Retinal pigment epithelial cell (primary cell): ENCODE results near the gene SDC3.
"Not testable (repeated sequence)": the region's sequence is repeated elsewhere in the genome, so short reads cannot be mapped to it uniquely, and the experiment has no call there.

ENCODE experiments used
- DNase-seq: peaks from one replicate; pipeline ENCODE4 v3.0.0-alpha.2; 2010; ENCODE audit warnings: low read depth
- H3K4me3 ChIP-seq: 2 replicates; pipeline ENCODE4 v1.5.1; 2011; ENCODE audit warnings: mild to moderate bottlenecking, low read length, control low read depth, moderate library complexity
- TF ChIP-seq, protein P1 (sequence below): conservative IDR thresholded peaks from 2 replicates; pipeline ENCODE4 v1.5.1; 2011; ENCODE audit warnings: low read depth, low read length, control low read depth, inconsistent platforms

Gene SDC3

GRCh38 chr1:30872033-30872947 is 36.3 kb downstream of the SDC3 start:
- TF ChIP-seq, protein P1, sequence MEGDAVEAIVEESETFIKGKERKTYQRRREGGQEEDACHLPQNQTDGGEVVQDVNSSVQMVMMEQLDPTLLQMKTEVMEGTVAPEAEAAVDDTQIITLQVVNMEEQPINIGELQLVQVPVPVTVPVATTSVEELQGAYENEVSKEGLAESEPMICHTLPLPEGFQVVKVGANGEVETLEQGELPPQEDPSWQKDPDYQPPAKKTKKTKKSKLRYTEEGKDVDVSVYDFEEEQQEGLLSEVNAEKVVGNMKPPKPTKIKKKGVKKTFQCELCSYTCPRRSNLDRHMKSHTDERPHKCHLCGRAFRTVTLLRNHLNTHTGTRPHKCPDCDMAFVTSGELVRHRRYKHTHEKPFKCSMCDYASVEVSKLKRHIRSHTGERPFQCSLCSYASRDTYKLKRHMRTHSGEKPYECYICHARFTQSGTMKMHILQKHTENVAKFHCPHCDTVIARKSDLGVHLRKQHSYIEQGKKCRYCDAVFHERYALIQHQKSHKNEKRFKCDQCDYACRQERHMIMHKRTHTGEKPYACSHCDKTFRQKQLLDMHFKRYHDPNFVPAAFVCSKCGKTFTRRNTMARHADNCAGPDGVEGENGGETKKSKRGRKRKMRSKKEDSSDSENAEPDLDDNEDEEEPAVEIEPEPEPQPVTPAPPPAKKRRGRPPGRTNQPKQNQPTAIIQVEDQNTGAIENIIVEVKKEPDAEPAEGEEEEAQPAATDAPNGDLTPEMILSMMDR: no peak
- H3K4me3 ChIP-seq: no peak overlapping the region
- DNase-seq: no peak

DNA sequence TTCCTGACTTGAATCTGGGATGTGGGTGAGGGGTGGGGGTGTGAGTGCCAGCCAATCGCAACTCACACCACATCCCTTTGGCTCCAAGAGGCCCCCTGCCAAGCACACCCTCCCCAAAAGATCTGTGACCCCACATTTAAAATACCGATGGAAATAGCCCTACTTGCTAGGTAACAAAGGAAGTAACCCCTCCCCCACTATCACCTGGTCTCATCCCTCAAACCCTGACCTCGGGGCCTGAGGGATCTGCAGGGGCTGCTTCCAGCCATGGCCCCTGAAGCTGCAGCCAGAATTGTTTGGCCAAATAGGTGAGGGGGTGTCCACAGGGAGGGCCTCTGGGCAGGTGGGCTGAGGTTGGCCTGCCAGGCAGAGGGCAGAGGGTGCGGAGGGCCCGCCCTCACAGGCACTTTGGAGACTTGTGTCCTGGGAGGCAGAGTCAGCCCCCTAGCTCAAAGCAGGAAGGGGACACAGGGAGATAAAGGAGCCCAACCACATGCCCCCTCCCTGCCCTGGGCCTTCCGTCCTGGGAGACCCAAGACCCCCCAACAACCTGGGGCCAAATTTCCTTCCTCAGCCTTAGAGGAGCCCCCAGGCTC is 37.2 kb downstream of the SDC3 start:
- no peak for DNase-seq
- no peak overlapping the region for H3K4me3 ChIP-seq
- TF ChIP-seq, protein P1: no peak

DNA sequence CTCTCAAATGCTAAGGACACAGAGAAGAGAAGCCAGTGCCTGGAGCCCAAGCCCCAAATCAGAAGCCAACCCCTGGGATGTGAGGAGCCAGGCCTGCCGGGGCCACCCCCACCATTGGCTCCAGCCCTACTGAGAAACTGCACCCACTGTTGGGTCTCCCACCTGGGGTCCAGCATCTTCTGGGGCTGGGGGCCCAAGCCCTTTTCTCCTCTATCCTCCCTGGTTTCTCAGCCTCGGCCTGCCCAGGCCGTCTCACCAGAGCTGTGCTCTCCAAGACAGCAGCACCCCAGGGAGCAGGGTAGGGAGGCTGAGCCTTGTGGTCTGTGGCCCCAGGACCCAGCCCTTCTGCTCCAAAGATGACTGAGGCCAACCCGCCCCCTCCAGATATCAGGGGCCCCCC is 37.9 kb downstream of the SDC3 start:
- TF ChIP-seq, protein P1: no peak
- DNase-seq: no peak
- H3K4me3 ChIP-seq: no peak overlapping the region

DNA sequence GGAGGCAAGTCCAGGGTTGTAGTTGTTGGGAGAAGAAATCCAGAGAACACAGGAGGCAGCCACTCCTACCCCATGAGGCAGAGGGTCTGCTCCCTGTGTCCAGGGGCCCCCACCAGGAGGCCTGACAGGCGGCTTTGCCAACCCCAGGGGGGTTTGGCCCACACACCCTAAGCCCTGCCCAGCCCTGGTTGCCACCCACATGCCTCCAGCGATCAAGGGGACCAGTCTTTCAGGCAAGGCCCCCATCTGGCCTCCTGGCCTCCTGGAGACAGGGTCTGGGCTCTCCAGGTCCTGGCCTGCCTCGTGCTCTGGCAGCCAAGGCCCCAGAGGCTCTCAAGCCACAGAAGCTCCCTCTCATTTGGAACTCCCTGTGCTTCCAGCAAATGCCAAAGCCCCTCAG is 38.5 kb downstream of the SDC3 start:
- H3K4me3 ChIP-seq: no peak overlapping the region
- DNase-seq: no peak
- TF ChIP-seq, protein P1: no peak

DNA sequence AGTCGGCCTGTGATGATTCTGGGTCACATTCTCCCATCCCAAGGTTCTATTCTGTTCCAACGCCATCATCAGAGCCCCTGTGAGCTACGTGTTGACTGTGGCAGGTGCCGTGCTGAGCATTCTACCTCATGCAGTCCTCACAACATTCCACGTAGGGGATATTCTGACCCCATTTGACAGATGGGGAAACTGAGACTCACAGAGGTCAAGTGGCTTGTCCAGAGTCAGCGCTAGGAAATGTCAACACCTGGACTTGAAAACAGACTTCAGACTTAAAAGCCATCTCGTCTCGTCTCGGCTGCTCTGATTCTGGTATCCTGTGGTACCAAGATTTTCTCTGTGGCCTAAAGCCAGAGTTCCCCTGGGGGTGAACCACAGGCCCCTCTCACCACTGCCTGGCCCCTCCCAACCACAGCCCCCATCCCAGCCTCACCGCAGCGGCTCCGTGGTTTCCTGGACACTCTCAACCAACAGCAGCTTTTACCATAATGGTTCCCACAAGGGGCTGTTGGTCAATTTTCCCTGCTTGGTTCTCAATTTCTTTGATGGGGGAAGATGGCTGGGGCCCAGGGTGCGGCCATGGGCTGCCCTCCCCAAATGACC is 39.6 kb downstream of the SDC3 start:
- no peak overlapping the region for H3K4me3 ChIP-seq
- TF ChIP-seq, protein P1: no peak
- DNase-seq: no peak

GRCh38 chr1:30868057-30868456 is 40.5 kb downstream of the SDC3 start:
- not testable (repeated sequence) for DNase-seq, H3K4me3 ChIP-seq

- DNase-seq: no peak
- TF ChIP-seq, protein P1: no peak
- no peak overlapping the region for H3K4me3 ChIP-seq
Observed at GRCh38 chr1:30867537-30867936, 41.0 kb downstream of the SDC3 start.
